PC-3 (cell line): Measurements from ENCODE around the gene HAGHL. TPM values are rescaled to one million over a fixed set of nuclear protein-coding genes. Genes with fewer than 3 reads are reported as not detected.

ENCODE experiments used
- ATAC-seq: fragments of 200-7000 bp; cut with Tn5 transposase; 2 replicates; pipeline ENCODE4 v1.9.1; 2020; ENCODE audit warnings: mild to moderate bottlenecking, moderate library complexity
- BruUV-seq: library from RNA; stranded (reverse); fragments of 400-500 nt; replicated peaks from 2 replicates; lab custom pipeline; 2021; lab: Mats Ljungman, UMichigan
- CTCF ChIA-PET: fragments of 300-600 bp; sonication (Branson Sonifier 250); formaldehyde crosslinking; loops from one replicate; lab custom pipeline; 2022; ENCODE audit warnings: antibody characterized with exemption; lab: Charles Lee
- POLR2A ChIA-PET: fragments of 300-600 bp; sonication (Branson Sonifier 250); formaldehyde crosslinking; loops from one replicate; lab custom pipeline; 2022; ENCODE audit warnings: antibody characterized with exemption; ENCODE audit not compliant: unreplicated experiment; lab: Charles Lee
- DNase-seq: peaks from one replicate; pipeline ENCODE4 v3.0.0-alpha.2; 2015
- H2AFZ ChIP-seq: fragments of 300-600 bp; sonication (generic); 2 replicates; pipeline ENCODE4 v1.6.0; 2016; ENCODE audit warnings: antibody characterized with exemption, low read length
- H3F3A ChIP-seq: fragments of 300-600 bp; sonication (generic); one replicate; pipeline ENCODE4 v1.6.0; 2017; ENCODE audit warnings: antibody characterized with exemption, low read length, control low read depth, mild to moderate bottlenecking; ENCODE audit not compliant: unreplicated experiment
- H3K27ac ChIP-seq: fragments of 300-600 bp; sonication (generic); 2 replicates; pipeline ENCODE4 v1.5.1; 2016; ENCODE audit warnings: mild to moderate bottlenecking, low read length
- H3K27me3 ChIP-seq: fragments of 300-600 bp; sonication (generic); 2 replicates; pipeline ENCODE4 v1.6.1; 2016; ENCODE audit warnings: low read length, mixed read lengths
- H3K36me3 ChIP-seq: fragments of 300-600 bp; sonication (generic); 2 replicates; pipeline ENCODE4 v1.6.1; 2016; ENCODE audit warnings: low read depth, mixed run types, low read length, mixed read lengths
- H3K4me1 ChIP-seq: fragments of 300-600 bp; sonication (generic); 2 replicates; pipeline ENCODE4 v1.5.1; 2016; ENCODE audit warnings: low read length; ENCODE audit not compliant: insufficient read depth
- H3K4me2 ChIP-seq: fragments of 300-600 bp; sonication (generic); 2 replicates; pipeline ENCODE4 v1.6.0; 2016; ENCODE audit warnings: low read length
- H3K4me3 ChIP-seq: fragments of 300-600 bp; sonication (generic); 2 replicates; pipeline ENCODE4 v1.5.1; 2016; ENCODE audit warnings: mild to moderate bottlenecking, low read length, mixed read lengths
- H3K79me2 ChIP-seq: fragments of 300-600 bp; sonication (generic); 2 replicates; pipeline ENCODE4 v1.6.1; 2017; ENCODE audit warnings: low read length, mixed read lengths
- H3K9ac ChIP-seq: fragments of 300-600 bp; sonication (generic); 2 replicates; pipeline ENCODE4 v1.6.0; 2016; ENCODE audit warnings: mild to moderate bottlenecking, low read length
- H3K9me2 ChIP-seq: fragments of 300-600 bp; sonication (generic); replicated peaks from 2 replicates; pipeline ENCODE4 v1.6.1; 2016; ENCODE audit warnings: mixed run types, low read length, mixed read lengths
- H3K9me3 ChIP-seq: fragments of 300-600 bp; sonication (generic); 2 replicates; pipeline ENCODE4 v1.6.1; 2016; ENCODE audit warnings: low read length, mixed read lengths
- H4K20me1 ChIP-seq: fragments of 300-600 bp; sonication (generic); 2 replicates; pipeline ENCODE4 v1.6.1; 2016; ENCODE audit warnings: low read length, mixed read lengths
- CTCF ChIP-seq: fragments of 300-600 bp; sonication (generic); conservative IDR thresholded peaks from 2 replicates; pipeline ENCODE4 v1.5.1; 2017; ENCODE audit warnings: antibody characterized with exemption, low read depth, mild to moderate bottlenecking, low read length
- EZH2 ChIP-seq: fragments of 300-600 bp; sonication (generic); IDR thresholded peaks from one replicate; pipeline ENCODE4 v1.6.1; 2017; ENCODE audit warnings: antibody characterized with exemption, mild to moderate bottlenecking, low read length; ENCODE audit not compliant: unreplicated experiment
- EZH2phosphoT487 ChIP-seq: fragments of 300-600 bp; sonication (generic); IDR thresholded peaks from 2 replicates; pipeline ENCODE4 v1.6.1; 2018; ENCODE audit warnings: mild to moderate bottlenecking, antibody characterized with exemption, low read length, borderline replicate concordance
- intact Hi-C: fragments of 100-400 bp; cut with micrococcal nuclease; formaldehyde crosslinking; loops from 2 replicates; pipeline ENCODE4 v1.9.0; 2023
- total RNA-seq: library from RNA; depleted of rRNA; stranded (reverse); fragments of >200 nt; gene quantifications from 2 replicates; pipeline ENCODE4 v1.2.3, GENCODE V29; 2014

Gene HAGHL
- total RNA-seq, 1 experiment from 2014 or later: 16.4 TPM

DNA sequence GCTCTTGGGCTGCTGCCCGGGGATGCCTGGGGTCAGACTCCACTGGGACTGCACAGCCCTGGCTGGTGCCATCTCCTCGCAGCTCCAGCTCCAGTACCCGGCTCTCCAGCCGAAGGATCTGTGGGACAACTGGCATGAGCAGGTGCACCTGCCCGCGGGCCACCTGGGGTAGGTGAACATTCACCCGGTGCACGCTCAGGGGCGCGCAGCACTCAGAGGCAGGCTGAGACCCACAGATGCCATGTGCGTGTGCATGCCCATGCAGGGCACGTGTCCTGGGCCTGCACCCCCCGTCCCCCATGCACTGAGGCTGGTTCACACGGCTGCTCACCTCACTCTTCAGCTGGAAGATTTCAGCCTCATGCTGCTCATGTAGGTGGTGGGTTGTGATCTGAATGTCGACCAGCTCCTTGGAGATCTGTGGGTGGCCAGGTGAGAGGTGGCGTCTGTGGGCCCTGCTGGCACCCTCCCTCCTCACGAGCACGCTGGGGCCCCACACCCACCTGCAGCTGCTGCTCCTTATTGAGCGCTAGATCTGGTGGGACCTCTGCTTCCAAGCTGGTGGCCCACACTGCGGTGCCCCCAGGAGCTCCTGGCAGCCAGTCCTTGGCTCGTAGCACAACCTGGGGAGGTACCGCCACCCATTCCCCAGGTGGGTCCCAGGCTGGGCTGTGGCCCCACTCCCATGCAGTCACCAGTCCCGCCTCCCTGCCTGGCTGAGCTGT is 1.3 kb upstream of the HAGHL start:
- no peak overlapping the region for H3K4me2 ChIP-seq
- H3F3A ChIP-seq: peaks cover 3% of the 10 kb centered on the region
- H3K27ac ChIP-seq: no peak overlapping the region
- no peak overlapping the region for H3K4me3 ChIP-seq
- no peak overlapping the region for H3K9ac ChIP-seq
- no peaks in the 10 kb centered on the region for H3K36me3 ChIP-seq
- CTCF ChIA-PET: interaction anchor here (1.2 kb wide), 1 partner anchor 13 kb away, joined by 5 read pairs; no protein-coding TSS in a partner anchor
- ATAC-seq: no peak
- BruUV-seq: no TSS peak
- peaks cover 17% of the 10 kb centered on the region; the same call in 1 of the 2 replicates for H3K4me1 ChIP-seq
- no peaks in the 10 kb centered on the region for H3K9me2 ChIP-seq
- H3K79me2 ChIP-seq: 0 out of 2 replicates have a peak, but pooled peaks cover 9% of the 10 kb centered on the region
- intact Hi-C loops: no loop called here
- no peak overlapping the region for H2AFZ ChIP-seq
- H3K9me3 ChIP-seq: no peaks in the 10 kb centered on the region
- no peaks in the 10 kb centered on the region for H4K20me1 ChIP-seq
- no peak for DNase-seq
- POLR2A ChIA-PET: no interaction called here
- no peaks in the 10 kb centered on the region for H3K27me3 ChIP-seq
- TF ChIP-seq EZH2phosphoT487: no peak
- no peak for TF ChIP-seq EZH2
- TF ChIP-seq CTCF: no peak

GRCh38 chr16:726188-726437 is 793 bp upstream of the HAGHL start:
- Histone ChIP-seq H2AFZ (no peak overlapping the region), H3K4me3 (peak overlapping the region; percentile 38; the same call in 1 of the 2 replicates)
- POLR2A ChIA-PET: no interaction called here

More at GRCh38 chr16:726188-726437, 793 bp upstream of the HAGHL start:
- 0 out of 2 replicates have a peak, but pooled peaks cover 9% of the 10 kb centered on the region for H3K79me2 ChIP-seq
- peaks cover 17% of the 10 kb centered on the region; the same call in 1 of the 2 replicates for H3K4me1 ChIP-seq
- intact Hi-C loops: no loop called here
- ATAC-seq: no peak
- H4K20me1 ChIP-seq: no peaks in the 10 kb centered on the region
- no peaks in the 10 kb centered on the region for H3K9me2 ChIP-seq
- no peaks in the 10 kb centered on the region for H3K36me3 ChIP-seq
- no peaks in the 10 kb centered on the region for H3K9me3 ChIP-seq
- no peak overlapping the region for H3K9ac ChIP-seq
- TF ChIP-seq CTCF (no peak), EZH2phosphoT487 (no peak), EZH2 (no peak)
- H3K4me2 ChIP-seq: peak overlapping the region; percentile 54; the same call in 1 of the 2 replicates
- BruUV-seq: no TSS peak
- no peaks in the 10 kb centered on the region for H3K27me3 ChIP-seq
- DNase-seq: no peak
- H3F3A ChIP-seq: peaks cover 3% of the 10 kb centered on the region
- CTCF ChIA-PET: interaction anchor here (0.7 to 1.2 kb wide), 2 partner anchors 12 to 14 kb away, joined by 3 to 5 read pairs; no protein-coding TSS in a partner anchor
- H3K27ac ChIP-seq: no peak overlapping the region
